ENCODE measurements around the gene CXCR3. TPM values are rescaled to one million over a fixed set of nuclear protein-coding genes. Genes with fewer than 3 reads are reported as not detected.
"Not testable (repeated sequence)": the region's sequence is repeated elsewhere in the genome, so short reads cannot be mapped to it uniquely, and the experiment has no call there.

CXCR3 gene
- total RNA-seq, 1 donor from 2014 or later = not detected

- not testable (repeated sequence) for DNase-seq (ENCODE audit: low read depth in 2 of 2)
These were observed 6.6 kb downstream of the CXCR3 start for GRCh38 chrX:71611736-71612135.

GRCh38 chrX:71609095-71609750, 9.1 kb downstream of the CXCR3 start:
- no peak for DNase-seq (ENCODE audit: low read depth in 2 of 2)

DNA sequence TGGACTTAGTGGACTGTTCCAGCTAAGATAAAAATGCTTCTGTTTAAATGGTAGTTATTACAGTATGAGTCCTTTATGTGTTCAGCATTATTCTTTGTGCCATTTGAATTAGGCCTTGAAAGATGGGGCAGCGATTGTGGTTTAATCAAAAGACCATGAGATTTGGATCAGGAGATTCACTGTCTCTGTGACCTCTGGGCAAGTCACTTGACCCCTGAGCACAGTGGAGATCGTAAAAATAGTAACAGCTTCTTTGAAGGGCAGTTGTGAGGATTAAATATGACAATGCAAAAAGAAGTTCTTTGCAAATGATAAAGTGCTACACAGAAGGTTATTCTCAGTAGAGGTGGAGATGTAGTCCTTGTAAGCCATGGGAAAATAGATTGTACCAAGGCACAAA, 10.8 kb downstream of the CXCR3 start:
- DNase-seq (ENCODE audit: low read depth in 2 of 2) = no peak

DNA sequence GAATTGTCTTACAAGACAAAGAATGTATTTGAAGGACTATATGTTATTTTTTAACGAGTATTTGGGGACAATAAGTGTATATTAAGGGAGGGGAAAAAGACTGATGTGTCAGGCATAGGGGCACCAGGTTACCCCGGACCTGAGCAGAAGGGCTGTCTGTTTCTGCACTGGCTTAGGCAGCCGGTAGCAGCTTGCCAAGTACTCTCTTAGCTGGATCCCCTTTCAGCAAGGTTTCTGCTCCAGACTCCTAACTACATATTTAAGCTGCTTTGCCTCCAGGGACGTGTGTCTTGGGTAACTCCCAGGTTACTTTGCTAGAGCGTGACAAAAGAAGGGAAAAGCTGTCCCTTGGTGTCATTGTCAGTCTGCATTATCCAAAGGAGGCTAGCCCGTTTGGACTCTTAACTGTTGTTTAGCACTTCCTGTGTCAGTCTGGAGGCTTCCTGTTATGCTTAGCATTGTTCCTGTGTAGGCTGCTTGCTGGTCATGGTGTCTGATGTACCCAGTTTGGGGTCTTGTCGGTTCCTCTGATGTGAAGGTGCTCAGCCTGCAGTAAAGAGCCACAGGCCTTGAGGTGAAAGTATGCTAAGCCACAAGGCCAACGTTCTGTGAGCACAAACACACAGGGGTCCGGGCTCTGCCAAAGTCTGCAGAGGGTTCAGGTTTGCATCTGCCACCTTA, 11.6 kb downstream of the CXCR3 start:
- peak in 1 of 2 donors; percentile 44 for DNase-seq (ENCODE audit: low read depth in 2 of 2)

GRCh38 chrX:71604796-71605568, 13.3 kb downstream of the CXCR3 start:
- DNase-seq (ENCODE audit: low read depth in 2 of 2) = peak in 1 of 2 donors; percentile 42

DNA sequence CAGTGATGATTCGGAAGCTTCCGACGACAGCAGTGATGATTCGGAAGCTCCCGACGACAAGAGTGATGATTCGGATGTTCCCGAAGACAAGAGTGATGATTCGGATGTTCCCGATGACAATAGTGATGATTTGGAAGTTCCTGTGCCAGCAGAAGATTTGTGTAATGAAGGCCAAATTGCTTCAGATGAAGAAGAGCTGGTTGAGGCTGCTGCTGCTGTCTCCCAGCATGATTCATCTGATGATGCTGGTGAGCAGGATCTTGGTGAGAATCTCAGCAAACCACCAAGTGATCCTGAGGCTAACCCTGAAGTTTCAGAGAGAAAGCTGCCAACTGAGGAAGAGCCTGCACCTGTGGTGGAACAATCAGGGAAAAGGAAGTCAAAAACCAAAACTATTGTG, 14.2 kb downstream of the CXCR3 start:
- DNase-seq (ENCODE audit: low read depth in 2 of 2) = no peak

DNA sequence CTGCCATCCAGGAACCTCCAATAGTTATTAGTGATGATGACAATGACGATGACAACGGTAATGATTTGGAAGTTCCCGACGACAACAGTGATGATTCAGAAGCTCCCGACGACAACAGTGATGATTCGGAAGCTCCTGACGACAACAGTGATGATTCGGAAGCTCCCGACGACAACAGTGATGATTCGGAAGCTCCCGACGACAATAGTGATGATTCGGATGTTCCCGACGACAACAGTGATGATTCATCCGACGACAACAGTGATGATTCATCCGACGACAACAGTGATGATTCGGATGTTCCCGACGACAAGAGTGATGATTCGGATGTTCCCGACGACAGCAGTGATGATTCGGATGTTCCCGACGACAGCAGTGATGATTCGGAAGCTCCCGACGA, 14.7 kb downstream of the CXCR3 start:
- peak in 1 of 2 donors; percentile 8 for DNase-seq (ENCODE audit: low read depth in 2 of 2)

DNA sequence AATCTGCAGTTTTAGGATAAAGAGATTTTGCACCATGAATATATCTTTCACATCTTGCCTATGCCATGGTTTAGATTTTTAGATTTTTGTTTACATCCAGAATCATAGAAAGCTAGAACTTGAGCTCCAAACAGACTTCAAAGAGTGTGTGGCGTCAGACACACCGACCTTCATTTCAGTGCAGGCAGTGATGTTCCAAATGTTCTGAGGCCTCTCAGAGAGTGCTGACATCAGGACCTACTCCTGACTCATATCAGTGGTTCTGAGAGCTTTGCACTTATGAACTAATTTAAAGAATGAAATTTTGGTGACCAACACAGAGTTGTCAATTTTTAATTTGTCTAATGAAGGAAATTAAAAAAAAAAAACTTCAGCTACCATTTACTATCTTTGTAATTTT, 18.3 kb downstream of the CXCR3 start:
- no peak for DNase-seq (ENCODE audit: low read depth in 2 of 2)

DNA sequence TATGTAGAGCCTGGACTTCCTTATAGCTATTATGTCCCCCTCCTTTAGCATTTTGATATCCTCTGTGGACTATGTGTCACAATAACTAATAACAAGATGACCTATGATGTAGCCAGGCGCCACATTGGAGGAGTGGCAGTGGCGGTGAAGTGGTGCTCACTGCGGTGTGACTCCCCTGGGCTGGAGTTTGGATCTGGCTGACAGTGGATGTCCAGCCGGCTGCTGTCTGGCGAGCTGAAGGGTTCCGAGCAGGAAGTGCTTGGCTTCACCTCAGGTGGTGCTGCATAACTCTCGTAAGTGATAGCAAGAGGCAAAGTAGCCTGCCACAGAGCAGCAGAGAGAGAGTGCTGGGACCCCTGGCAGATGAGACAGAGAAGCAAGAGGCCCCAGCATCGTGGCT, 25.1 kb downstream of the CXCR3 start:
- DNase-seq (ENCODE audit: low read depth in 2 of 2) = not testable (repeated sequence)

DNA sequence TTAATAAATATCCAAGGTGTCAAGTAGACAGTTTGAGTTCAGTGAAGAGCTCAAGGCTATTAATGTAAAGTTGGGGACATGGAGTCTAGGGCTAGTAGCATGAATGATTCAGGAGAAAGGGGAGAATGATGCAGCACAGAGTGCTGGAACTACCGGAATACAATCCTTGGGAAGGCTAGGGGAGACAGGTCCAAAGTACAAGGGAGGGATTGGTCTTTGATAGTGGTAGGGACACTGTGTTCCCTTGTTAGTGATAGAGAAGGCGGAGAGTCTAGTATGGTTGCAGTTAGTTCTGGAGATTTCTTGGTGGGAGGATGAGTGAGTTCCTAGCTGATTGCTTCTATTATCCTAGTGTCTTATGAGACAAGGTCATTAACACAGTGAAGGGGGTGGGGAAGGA, 31.4 kb downstream of the CXCR3 start:
- DNase-seq (ENCODE audit: low read depth in 2 of 2) = no peak

DNA sequence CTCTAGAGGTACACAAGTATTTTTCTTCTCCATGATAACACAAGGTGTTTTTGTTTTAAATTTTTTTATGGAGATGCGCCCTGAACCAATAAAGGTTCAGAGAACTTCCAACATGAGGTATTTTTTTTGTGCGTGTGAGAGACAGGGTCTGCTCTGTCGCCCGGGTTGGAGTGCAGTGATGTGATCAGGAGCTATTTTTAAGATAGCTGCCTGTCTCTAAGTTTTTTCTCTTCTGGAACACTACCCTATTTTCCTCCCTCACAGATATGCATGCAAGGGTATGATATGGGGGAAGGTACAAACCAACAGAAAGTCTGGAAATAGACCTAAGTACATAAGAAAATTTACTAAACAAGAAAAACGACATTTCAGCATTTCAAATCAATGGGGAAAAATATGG, 37.1 kb downstream of the CXCR3 start:
- DNase-seq (ENCODE audit: low read depth in 2 of 2) = no peak

DNA sequence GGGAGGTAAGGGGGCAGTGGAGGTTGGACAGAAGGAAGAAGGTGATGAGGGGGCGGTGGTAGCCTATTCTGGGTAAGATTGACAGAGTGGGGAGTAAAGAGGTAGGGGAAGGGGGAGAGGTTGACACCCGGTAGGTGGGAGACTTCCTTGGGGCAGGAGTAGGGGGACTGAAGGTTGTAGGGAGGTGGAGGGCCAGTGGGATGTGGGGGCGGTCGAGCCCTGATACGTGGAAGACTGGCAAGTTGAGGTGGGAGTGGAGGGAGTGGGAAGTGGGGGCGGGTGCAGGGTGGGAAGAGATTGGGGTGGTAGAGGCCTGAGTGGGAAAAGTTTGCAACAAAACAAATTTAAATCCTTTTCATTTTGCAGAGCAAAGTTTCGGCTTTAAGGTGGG, 38.3 kb downstream of the CXCR3 start:
- DNase-seq (ENCODE audit: low read depth in 2 of 2) = no peak

GRCh38 chrX:71579136-71579989, 38.9 kb downstream of the CXCR3 start:
- DNase-seq (ENCODE audit: low read depth in 2 of 2) = no peak

DNA sequence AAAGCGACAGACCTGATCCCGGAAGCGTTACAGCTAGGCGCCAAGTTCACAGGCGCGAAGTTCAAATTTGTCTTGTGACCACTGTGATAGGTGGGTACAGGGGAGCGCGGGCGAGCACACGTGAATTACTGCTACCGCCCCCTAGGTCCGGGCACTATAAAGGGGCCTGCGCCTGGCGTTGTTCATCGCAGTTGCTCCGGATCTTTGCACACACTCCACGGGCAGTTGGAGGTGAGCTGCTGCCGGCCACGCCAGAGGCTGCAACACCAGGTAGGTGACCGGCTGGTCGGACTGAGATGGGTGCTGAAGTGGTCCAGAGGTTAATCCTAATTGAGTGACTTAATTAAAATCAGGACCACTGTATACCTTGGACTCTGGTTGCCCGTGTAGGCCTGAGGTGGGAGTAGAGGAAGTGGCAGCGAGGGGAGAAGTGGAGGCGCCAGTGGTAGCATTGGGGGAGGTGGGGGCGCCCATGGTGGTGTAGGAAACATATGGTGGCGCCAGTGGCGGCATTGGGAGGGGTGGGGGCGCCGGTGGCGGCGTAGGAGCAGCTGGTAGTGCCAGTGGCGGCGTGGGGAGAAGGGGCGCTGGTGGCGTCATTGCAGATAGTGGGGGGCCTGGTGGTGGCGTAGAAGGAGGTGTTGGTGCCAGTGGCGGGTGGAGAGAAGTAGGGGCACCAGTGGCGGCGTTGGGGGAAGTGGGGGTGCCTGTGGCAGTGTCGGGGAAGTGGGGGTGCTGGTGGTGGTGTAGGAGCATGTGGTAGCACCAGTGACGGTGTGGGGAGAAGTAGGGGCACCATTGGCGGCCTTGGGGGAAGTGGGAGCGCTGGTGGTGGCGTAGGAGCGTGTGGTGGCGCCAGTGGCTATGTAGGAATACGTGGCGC, 39.8 kb downstream of the CXCR3 start, which contains the start of gene GCNA:
Gene GCNA, plus strand, starts transcription at position 185 of the 883 bp plus-strand sequence. CDS start 2,385 bp downstream, outside the sequence.
- DNase-seq (ENCODE audit: low read depth in 2 of 2) = no peak

DNA sequence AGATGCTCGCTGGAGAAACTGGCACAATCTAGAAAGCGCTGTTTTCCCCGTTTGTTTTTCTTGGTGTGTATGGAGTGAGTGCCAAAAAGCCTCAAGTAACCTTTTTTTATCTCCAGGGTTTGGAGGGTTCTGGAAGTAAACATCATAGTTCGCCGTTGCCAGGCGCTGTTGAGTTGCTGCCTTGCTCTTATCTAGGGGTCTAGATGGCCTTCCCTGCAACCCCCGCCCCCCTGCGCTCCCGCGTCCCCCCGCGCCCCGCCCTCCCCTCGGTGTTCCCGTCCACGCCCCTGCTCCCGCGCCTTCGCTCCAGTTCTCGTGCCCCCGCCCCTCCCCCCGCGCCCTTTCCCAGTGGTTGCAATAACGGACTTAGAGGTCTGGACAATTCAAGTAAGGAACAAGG, 40.6 kb downstream of the CXCR3 start:
- no peak for DNase-seq (ENCODE audit: low read depth in 2 of 2)

GRCh38 chrX:71573590-71573989, 44.7 kb downstream of the CXCR3 start:
- DNase-seq (ENCODE audit: low read depth in 2 of 2) = no peak

DNA sequence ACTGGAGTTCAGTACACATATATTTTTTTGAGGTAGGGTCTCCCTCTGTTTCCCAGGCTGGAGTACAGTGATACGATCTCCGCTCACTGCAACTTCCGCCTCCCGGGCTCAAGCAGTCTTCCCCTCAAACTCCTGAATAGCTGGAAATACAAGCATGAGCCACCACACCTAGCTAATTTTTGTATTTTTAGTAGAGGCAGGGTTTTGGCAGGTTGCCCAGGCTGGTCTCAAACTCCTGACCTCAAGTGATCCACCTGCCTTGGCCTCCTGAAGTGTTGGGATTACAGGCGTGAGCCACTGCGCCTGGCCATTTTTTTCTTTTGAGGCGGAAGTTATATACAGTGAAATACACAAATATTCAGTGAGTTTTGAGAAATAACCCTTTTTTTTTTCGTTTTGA, 46.9 kb downstream of the CXCR3 start:
- not testable (repeated sequence) for DNase-seq (ENCODE audit: low read depth in 2 of 2)

Data from dermis microvascular lymphatic vessel endothelial cell (primary cell).